SK-N-SH treated with all-trans-retinoic acid at 6 μM for 48 hours (cell line): Measurements from ENCODE around the gene ABCG2.

Source experiments
- ATAC-seq: fragments of 200-7000 bp; cut with Tn5 transposase; 3 replicates; pipeline ENCODE4 v1.9.1; 2020; ENCODE audit warnings: mild to moderate bottlenecking, moderate library complexity
- ARNTL ChIP-seq: fragments of 450-650 bp; formaldehyde crosslinking; IDR thresholded peaks from 2 replicates; pipeline ENCODE4 v1.5.0; 2020; ENCODE audit warnings: low read depth, mild to moderate bottlenecking, moderate library complexity, borderline replicate concordance
- BACH2 ChIP-seq: fragments of 250-450 bp; sonication (Bioruptor Pico); IDR thresholded peaks from 2 replicates; pipeline ENCODE4 v1.9.0; 2021; ENCODE audit warnings: mild to moderate bottlenecking, borderline replicate concordance
- CSDC2 ChIP-seq: fragments of 250-450 bp; sonication (Bioruptor Pico); IDR thresholded peaks from 2 replicates; pipeline ENCODE4 v1.5.0; 2020; ENCODE audit warnings: mild to moderate bottlenecking, moderate library complexity
- ESRRG ChIP-seq: fragments of 250-450 bp; sonication (Bioruptor Pico); IDR thresholded peaks from 2 replicates; pipeline ENCODE4 v1.6.1; 2021; ENCODE audit warnings: mild to moderate bottlenecking
- GLIS3 ChIP-seq: fragments of 250-450 bp; sonication (Bioruptor Pico); IDR thresholded peaks from 2 replicates; pipeline ENCODE4 v1.5.0; 2020; ENCODE audit warnings: mild to moderate bottlenecking, moderate library complexity
- ISL1 ChIP-seq: fragments of 250-450 bp; sonication (Bioruptor Pico); IDR thresholded peaks from 2 replicates; pipeline ENCODE4 v2.1.2; 2022; ENCODE audit warnings: mild to moderate bottlenecking, moderate library complexity
- OSR1 ChIP-seq: fragments of 250-450 bp; sonication (Bioruptor Pico); IDR thresholded peaks from 2 replicates; pipeline ENCODE4 v1.8.0; 2022; ENCODE audit warnings: moderate library complexity, mild to moderate bottlenecking, inconsistent platforms
- PPARA ChIP-seq: fragments of 250-450 bp; sonication (Bioruptor Pico); IDR thresholded peaks from 2 replicates; pipeline ENCODE4 v1.5.0; 2020; ENCODE audit warnings: mild to moderate bottlenecking, borderline replicate concordance
- RARB ChIP-seq: fragments of 250-450 bp; sonication (Bioruptor Pico); IDR thresholded peaks from 2 replicates; pipeline ENCODE4 v1.8.0; 2021; ENCODE audit warnings: mild to moderate bottlenecking, moderate library complexity
- SNAI2 ChIP-seq: fragments of 250-450 bp; sonication (Bioruptor Pico); IDR thresholded peaks from 2 replicates; pipeline ENCODE4 v1.5.0; 2020; ENCODE audit warnings: mild to moderate bottlenecking, moderate library complexity
- TCF4 ChIP-seq: fragments of 250-450 bp; sonication (Bioruptor Pico); IDR thresholded peaks from 2 replicates; pipeline ENCODE4 v1.8.0; 2021; ENCODE audit warnings: mild to moderate bottlenecking, moderate library complexity, borderline replicate concordance
- TOX ChIP-seq: fragments of 250-450 bp; sonication (Bioruptor Pico); IDR thresholded peaks from 2 replicates; pipeline ENCODE4 v1.8.0; 2021; ENCODE audit warnings: mild to moderate bottlenecking, moderate library complexity, borderline replicate concordance
- ZC3H10 ChIP-seq: fragments of 250-450 bp; sonication (Bioruptor Pico); IDR thresholded peaks from 2 replicates; pipeline ENCODE4 v1.5.1; 2021; ENCODE audit warnings: mild to moderate bottlenecking, moderate library complexity
- ZFP3 ChIP-seq: fragments of 250-450 bp; sonication (Bioruptor Pico); IDR thresholded peaks from 2 replicates; pipeline ENCODE4 v1.5.0; 2020; ENCODE audit warnings: mild to moderate bottlenecking, moderate library complexity
- ZFP30 ChIP-seq: fragments of 450-650 bp; formaldehyde crosslinking; IDR thresholded peaks from 2 replicates; pipeline ENCODE4 v1.5.0; 2022; ENCODE audit warnings: mild to moderate bottlenecking, moderate library complexity
- ZNF565 ChIP-seq: fragments of 450-650 bp; formaldehyde crosslinking; conservative IDR thresholded peaks from 2 replicates; pipeline ENCODE4 v1.5.0; 2020; ENCODE audit warnings: low read depth, mild to moderate bottlenecking, moderate library complexity
- ZNF8 ChIP-seq: fragments of 450-650 bp; formaldehyde crosslinking; IDR thresholded peaks from 2 replicates; pipeline ENCODE4 v1.5.0; 2020; ENCODE audit warnings: mild to moderate bottlenecking, moderate library complexity
- TF ChIP-seq, protein P1 (sequence below): fragments of 250-450 bp; sonication (Bioruptor Pico); IDR thresholded peaks from 2 replicates; pipeline ENCODE4 v1.5.1; 2020; ENCODE audit warnings: low read depth, mild to moderate bottlenecking, moderate library complexity
- TF ChIP-seq, protein P2 (sequence below): fragments of 250-450 bp; sonication (Bioruptor Pico); IDR thresholded peaks from 2 replicates; pipeline ENCODE4 v1.8.0; 2021; ENCODE audit warnings: low read depth, mild to moderate bottlenecking, moderate library complexity, borderline replicate concordance
- TF ChIP-seq, protein P3 (sequence below): fragments of 250-450 bp; sonication (Bioruptor Pico); IDR thresholded peaks from 2 replicates; pipeline ENCODE4 v1.5.1; 2021; ENCODE audit warnings: mild to moderate bottlenecking, moderate library complexity
- TF ChIP-seq, protein P4 (sequence below): fragments of 250-450 bp; sonication (Bioruptor Pico); IDR thresholded peaks from 2 replicates; pipeline ENCODE4 v1.5.0; 2020; ENCODE audit warnings: mild to moderate bottlenecking, moderate library complexity
- TF ChIP-seq, protein P5 (sequence below): fragments of 250-450 bp; sonication (Bioruptor Pico); IDR thresholded peaks from 2 replicates; pipeline ENCODE4 v1.8.0; 2020; ENCODE audit warnings: mild to moderate bottlenecking, moderate library complexity, borderline replicate concordance

The ABCG2 gene

GRCh38 chr4:88144866-88145300 is 13.6 kb downstream of the ABCG2 start:
- no peak for ATAC-seq
- TF ChIP-seq ZNF565 (CRISPR knock-in tag) (no peak), RARB (no peak), ZFP3 (CRISPR knock-in tag) (no peak), TCF4 (CRISPR knock-in tag) (no peak), OSR1 (no peak), ZFP30 (CRISPR knock-in tag) (no peak), CSDC2 (CRISPR knock-in tag) (no peak), TOX (no peak), ESRRG (CRISPR knock-in tag) (no peak), PPARA (CRISPR knock-in tag) (no peak), ZNF8 (CRISPR knock-in tag) (no peak), SNAI2 (CRISPR knock-in tag) (no peak)
- TF ChIP-seq, protein P1, sequence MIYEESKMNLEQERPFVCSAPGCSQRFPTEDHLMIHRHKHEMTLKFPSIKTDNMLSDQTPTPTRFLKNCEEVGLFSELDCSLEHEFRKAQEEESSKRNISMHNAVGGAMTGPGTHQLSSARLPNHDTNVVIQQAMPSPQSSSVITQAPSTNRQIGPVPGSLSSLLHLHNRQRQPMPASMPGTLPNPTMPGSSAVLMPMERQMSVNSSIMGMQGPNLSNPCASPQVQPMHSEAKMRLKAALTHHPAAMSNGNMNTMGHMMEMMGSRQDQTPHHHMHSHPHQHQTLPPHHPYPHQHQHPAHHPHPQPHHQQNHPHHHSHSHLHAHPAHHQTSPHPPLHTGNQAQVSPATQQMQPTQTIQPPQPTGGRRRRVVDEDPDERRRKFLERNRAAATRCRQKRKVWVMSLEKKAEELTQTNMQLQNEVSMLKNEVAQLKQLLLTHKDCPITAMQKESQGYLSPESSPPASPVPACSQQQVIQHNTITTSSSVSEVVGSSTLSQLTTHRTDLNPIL (CRISPR knock-in tag), result no peak
- TF ChIP-seq, protein P2, sequence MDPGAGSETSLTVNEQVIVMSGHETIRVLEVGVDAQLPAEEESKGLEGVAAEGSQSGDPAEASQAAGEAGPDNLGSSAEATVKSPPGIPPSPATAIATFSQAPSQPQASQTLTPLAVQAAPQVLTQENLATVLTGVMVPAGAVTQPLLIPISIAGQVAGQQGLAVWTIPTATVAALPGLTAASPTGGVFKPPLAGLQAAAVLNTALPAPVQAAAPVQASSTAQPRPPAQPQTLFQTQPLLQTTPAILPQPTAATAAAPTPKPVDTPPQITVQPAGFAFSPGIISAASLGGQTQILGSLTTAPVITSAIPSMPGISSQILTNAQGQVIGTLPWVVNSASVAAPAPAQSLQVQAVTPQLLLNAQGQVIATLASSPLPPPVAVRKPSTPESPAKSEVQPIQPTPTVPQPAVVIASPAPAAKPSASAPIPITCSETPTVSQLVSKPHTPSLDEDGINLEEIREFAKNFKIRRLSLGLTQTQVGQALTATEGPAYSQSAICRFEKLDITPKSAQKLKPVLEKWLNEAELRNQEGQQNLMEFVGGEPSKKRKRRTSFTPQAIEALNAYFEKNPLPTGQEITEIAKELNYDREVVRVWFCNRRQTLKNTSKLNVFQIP (CRISPR knock-in tag), result no peak
- TF ChIP-seq, protein P3, sequence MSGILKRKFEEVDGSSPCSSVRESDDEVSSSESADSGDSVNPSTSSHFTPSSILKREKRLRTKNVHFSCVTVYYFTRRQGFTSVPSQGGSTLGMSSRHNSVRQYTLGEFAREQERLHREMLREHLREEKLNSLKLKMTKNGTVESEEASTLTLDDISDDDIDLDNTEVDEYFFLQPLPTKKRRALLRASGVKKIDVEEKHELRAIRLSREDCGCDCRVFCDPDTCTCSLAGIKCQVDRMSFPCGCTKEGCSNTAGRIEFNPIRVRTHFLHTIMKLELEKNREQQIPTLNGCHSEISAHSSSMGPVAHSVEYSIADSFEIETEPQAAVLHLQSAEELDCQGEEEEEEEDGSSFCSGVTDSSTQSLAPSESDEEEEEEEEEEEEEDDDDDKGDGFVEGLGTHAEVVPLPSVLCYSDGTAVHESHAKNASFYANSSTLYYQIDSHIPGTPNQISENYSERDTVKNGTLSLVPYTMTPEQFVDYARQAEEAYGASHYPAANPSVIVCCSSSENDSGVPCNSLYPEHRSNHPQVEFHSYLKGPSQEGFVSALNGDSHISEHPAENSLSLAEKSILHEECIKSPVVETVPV (CRISPR knock-in tag), result no peak
- TF ChIP-seq, all 23 proteins: peak for 0

DNA sequence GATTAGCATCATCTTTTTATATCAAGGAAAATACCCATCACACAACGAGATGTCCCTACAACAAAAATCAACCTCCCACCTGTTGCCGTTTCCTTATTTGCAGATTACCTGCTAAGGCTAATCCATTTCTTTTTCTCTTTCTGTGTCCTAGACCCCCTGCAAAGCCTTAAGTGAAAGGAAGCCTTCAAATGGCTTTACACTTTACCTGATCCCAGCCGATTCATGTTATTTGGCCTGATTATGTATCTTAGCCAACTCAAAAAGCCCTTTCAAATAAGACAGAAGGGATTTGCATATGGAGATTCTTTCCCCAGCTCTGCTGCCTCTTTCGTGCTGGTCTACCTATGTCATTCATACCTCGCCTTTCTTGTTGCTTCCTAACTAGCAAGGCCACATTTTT is 14.4 kb downstream of the ABCG2 start:
- no peak for ATAC-seq
- TF ChIP-seq ISL1, result no peak
- no peak for TF ChIP-seq ESRRG (CRISPR knock-in tag)
- TF ChIP-seq, protein P4, sequence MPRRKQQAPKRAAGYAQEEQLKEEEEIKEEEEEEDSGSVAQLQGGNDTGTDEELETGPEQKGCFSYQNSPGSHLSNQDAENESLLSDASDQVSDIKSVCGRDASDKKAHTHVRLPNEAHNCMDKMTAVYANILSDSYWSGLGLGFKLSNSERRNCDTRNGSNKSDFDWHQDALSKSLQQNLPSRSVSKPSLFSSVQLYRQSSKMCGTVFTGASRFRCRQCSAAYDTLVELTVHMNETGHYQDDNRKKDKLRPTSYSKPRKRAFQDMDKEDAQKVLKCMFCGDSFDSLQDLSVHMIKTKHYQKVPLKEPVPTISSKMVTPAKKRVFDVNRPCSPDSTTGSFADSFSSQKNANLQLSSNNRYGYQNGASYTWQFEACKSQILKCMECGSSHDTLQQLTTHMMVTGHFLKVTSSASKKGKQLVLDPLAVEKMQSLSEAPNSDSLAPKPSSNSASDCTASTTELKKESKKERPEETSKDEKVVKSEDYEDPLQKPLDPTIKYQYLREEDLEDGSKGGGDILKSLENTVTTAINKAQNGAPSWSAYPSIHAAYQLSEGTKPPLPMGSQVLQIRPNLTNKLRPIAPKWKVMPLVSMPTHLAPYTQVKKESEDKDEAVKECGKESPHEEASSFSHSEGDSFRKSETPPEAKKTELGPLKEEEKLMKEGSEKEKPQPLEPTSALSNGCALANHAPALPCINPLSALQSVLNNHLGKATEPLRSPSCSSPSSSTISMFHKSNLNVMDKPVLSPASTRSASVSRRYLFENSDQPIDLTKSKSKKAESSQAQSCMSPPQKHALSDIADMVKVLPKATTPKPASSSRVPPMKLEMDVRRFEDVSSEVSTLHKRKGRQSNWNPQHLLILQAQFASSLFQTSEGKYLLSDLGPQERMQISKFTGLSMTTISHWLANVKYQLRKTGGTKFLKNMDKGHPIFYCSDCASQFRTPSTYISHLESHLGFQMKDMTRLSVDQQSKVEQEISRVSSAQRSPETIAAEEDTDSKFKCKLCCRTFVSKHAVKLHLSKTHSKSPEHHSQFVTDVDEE, result no peak
- TF ChIP-seq, protein P5, sequence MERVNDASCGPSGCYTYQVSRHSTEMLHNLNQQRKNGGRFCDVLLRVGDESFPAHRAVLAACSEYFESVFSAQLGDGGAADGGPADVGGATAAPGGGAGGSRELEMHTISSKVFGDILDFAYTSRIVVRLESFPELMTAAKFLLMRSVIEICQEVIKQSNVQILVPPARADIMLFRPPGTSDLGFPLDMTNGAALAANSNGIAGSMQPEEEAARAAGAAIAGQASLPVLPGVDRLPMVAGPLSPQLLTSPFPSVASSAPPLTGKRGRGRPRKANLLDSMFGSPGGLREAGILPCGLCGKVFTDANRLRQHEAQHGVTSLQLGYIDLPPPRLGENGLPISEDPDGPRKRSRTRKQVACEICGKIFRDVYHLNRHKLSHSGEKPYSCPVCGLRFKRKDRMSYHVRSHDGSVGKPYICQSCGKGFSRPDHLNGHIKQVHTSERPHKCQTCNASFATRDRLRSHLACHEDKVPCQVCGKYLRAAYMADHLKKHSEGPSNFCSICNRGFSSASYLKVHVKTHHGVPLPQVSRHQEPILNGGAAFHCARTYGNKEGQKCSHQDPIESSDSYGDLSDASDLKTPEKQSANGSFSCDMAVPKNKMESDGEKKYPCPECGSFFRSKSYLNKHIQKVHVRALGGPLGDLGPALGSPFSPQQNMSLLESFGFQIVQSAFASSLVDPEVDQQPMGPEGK (CRISPR knock-in tag), result no peak
- no peak for TF ChIP-seq ZNF565 (CRISPR knock-in tag)
- TF ChIP-seq, protein P1 (CRISPR knock-in tag), result no peak
- no peak for TF ChIP-seq ZC3H10 (CRISPR knock-in tag)
- TF ChIP-seq, protein P3 (CRISPR knock-in tag), result no peak
- no peak for TF ChIP-seq PPARA (CRISPR knock-in tag)
- no peak for TF ChIP-seq ZFP3 (CRISPR knock-in tag)
- TF ChIP-seq GLIS3, result no peak
- TF ChIP-seq ARNTL (CRISPR knock-in tag), result no peak
- no peak for TF ChIP-seq ZFP30 (CRISPR knock-in tag)
- no peak for TF ChIP-seq TCF4 (CRISPR knock-in tag)
- TF ChIP-seq, protein P2 (CRISPR knock-in tag), result no peak
- no peak for TF ChIP-seq CSDC2 (CRISPR knock-in tag)
- no peak for TF ChIP-seq BACH2 (CRISPR knock-in tag)
- TF ChIP-seq TOX, result no peak
